PC-3 (cell line): ENCODE measurements around the gene PLXNA1.

Source experiments
- EZH2 ChIP-seq: fragments of 300-600 bp; sonication (generic); IDR thresholded peaks from one replicate; pipeline ENCODE4 v1.6.1; 2017; ENCODE audit warnings: antibody characterized with exemption, mild to moderate bottlenecking, low read length; ENCODE audit not compliant: unreplicated experiment
- TF ChIP-seq, protein P1 (sequence below): fragments of 300-600 bp; sonication (generic); conservative IDR thresholded peaks from 2 replicates; pipeline ENCODE4 v1.5.1; 2017; ENCODE audit warnings: antibody characterized with exemption, low read depth, mild to moderate bottlenecking, low read length

DNA sequence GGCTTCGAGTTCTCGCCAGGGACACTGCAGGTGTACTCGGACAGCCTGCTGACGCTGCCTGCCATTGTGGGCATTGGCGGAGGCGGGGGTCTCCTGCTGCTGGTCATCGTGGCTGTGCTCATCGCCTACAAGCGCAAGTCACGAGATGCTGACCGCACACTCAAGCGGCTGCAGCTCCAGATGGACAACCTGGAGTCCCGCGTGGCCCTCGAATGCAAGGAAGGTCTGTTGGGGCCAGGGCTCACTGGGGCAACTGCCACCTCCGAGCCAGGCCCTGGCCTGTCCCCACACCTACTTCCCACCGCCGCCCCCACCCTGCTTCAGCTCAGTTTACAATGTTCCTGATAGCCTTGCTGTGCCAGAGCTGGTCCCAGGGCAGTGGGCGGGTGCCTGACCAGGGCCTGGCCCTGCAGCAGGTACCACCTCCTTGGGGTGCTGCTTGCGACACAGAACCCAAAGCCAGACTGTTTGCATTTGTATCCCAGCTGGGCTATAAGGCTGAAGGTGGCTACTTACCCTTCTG is 35.5 kb downstream of the PLXNA1 start:
- TF ChIP-seq, protein P1, sequence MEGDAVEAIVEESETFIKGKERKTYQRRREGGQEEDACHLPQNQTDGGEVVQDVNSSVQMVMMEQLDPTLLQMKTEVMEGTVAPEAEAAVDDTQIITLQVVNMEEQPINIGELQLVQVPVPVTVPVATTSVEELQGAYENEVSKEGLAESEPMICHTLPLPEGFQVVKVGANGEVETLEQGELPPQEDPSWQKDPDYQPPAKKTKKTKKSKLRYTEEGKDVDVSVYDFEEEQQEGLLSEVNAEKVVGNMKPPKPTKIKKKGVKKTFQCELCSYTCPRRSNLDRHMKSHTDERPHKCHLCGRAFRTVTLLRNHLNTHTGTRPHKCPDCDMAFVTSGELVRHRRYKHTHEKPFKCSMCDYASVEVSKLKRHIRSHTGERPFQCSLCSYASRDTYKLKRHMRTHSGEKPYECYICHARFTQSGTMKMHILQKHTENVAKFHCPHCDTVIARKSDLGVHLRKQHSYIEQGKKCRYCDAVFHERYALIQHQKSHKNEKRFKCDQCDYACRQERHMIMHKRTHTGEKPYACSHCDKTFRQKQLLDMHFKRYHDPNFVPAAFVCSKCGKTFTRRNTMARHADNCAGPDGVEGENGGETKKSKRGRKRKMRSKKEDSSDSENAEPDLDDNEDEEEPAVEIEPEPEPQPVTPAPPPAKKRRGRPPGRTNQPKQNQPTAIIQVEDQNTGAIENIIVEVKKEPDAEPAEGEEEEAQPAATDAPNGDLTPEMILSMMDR: no peak
- no peak for TF ChIP-seq EZH2
